SK-N-SH (cell line): ENCODE results near the gene ECPAS. TPM values are rescaled to one million over a fixed set of nuclear protein-coding genes. Genes with fewer than 3 reads are reported as not detected.

Experiments used
- CTCF ChIA-PET: fragments of 300-600, 350-600 bp; formaldehyde crosslinking; extraction: SDS; loops from one replicate; lab custom pipeline; 2021; lab: Yijun Ruan, JAX
- POLR2A ChIA-PET: fragments of 350-600 bp; sonication (Branson Sonifier 250); formaldehyde crosslinking; extraction: SDS; loops from one replicate; lab custom pipeline; 2020; ENCODE audit warnings: antibody characterized with exemption, inconsistent platforms; lab: Yijun Ruan, JAX
- DNase-seq: peaks from one replicate; pipeline ENCODE4 v3.0.0; 2012
- H2AFZ ChIP-seq: fragments of 200-600 bp; sonication (generic); 2 replicates; pipeline ENCODE4 v1.8.1; 2016; ENCODE audit warnings: antibody characterized with exemption, mild to moderate bottlenecking, low read depth
- H3F3A ChIP-seq: fragments of 200-600 bp; sonication (generic); replicated peaks from 2 replicates; pipeline ENCODE3; 2016; ENCODE audit warnings: antibody characterized with exemption, mild to moderate bottlenecking; ENCODE audit not compliant: insufficient read depth
- H3K27ac ChIP-seq, 2 experiments: fragments of 200-500 bp in 1 of 2; fragments of 200-600 bp in 1 of 2; sonication (Bioruptor generic) in 1 of 2; sonication (generic), shearing (Covaris generic) in 1 of 2; 2 replicates each; pipeline versions ENCODE4 v1.5.1 to v1.6.1; 2014 to 2016; ENCODE audit warnings: low read depth in 2 of 2, inconsistent platforms in 1 of 2, low read length in 1 of 2, mild to moderate bottlenecking in 1 of 2, mixed read lengths in 1 of 2
- H3K27me3 ChIP-seq: fragments of 200-600 bp; sonication (generic), shearing (Covaris generic); 2 replicates; pipeline ENCODE4 v1.6.1; 2016; ENCODE audit warnings: mixed run types; ENCODE audit not compliant: insufficient read depth
- H3K36me3 ChIP-seq, 2 experiments: fragments of 200-500 bp in 1 of 2; fragments of 200-600 bp in 1 of 2; sonication (Bioruptor generic) in 1 of 2; sonication (generic) in 1 of 2; replicated peaks in 1 of 2; 2 replicates each; pipeline versions ENCODE3 to v1.5.1; 2014 to 2016; ENCODE audit warnings: low read length in 1 of 2, mild to moderate bottlenecking in 1 of 2; ENCODE audit not compliant: insufficient read depth in 2 of 2, control insufficient read depth in 1 of 2
- H3K4me1 ChIP-seq, 2 experiments: fragments of 200-500 bp in 1 of 2; fragments of 200-600 bp in 1 of 2; sonication (Bioruptor generic) in 1 of 2; sonication (generic), shearing (Covaris generic) in 1 of 2; 2 replicates each; pipeline versions ENCODE4 v1.5.1 to v1.6.1; 2014 to 2016; ENCODE audit warnings: low read depth in 1 of 2, low read length in 1 of 2, mixed run types in 1 of 2; ENCODE audit not compliant: insufficient read depth in 2 of 2, control insufficient read depth in 1 of 2
- H3K4me2 ChIP-seq: fragments of 200-600 bp; sonication (generic), shearing (Covaris generic); 2 replicates; pipeline ENCODE4 v1.6.1; 2017; ENCODE audit warnings: mixed run types
- H3K4me3 ChIP-seq, 2 experiments: fragments of 200-500 bp in 1 of 2; fragments of 200-600 bp in 1 of 2; sonication (Bioruptor generic) in 1 of 2; sonication (generic), shearing (Covaris generic) in 1 of 2; 2 replicates each; pipeline versions ENCODE4 v1.5.1 to v1.8.1; 2014 to 2016; ENCODE audit warnings: low read depth in 2 of 2, inconsistent platforms in 1 of 2, low read length in 1 of 2, mild to moderate bottlenecking in 1 of 2, mixed read lengths in 1 of 2, moderate library complexity in 1 of 2
- H3K79me2 ChIP-seq: fragments of 200-600 bp; sonication (generic); 2 replicates; pipeline ENCODE4 v1.8.1; 2017; ENCODE audit warnings: mild to moderate bottlenecking; ENCODE audit not compliant: insufficient read depth
- H3K9ac ChIP-seq: fragments of 200-600 bp; sonication (generic); 2 replicates; pipeline ENCODE4 v1.6.1; 2017; ENCODE audit warnings: mixed run types
- H3K9me2 ChIP-seq: fragments of 200-600 bp; sonication (generic); 2 replicates; pipeline ENCODE4 v1.6.1; 2017; ENCODE audit warnings: mixed run types
- H3K9me3 ChIP-seq: fragments of 200-600 bp; sonication (generic); 2 replicates; pipeline ENCODE4 v1.6.1; 2017; ENCODE audit warnings: mixed run types, mild to moderate bottlenecking, moderate library complexity
- H4K20me1 ChIP-seq: fragments of 200-600 bp; sonication (generic); 2 replicates; pipeline ENCODE4 v1.6.1; 2017; ENCODE audit warnings: mild to moderate bottlenecking, mixed run types; ENCODE audit not compliant: insufficient read depth
- CTCF ChIP-seq: fragments of 200-600 bp; sonication (generic); IDR thresholded peaks from 2 replicates; pipeline ENCODE4 v1.6.1; 2017; ENCODE audit warnings: antibody characterized with exemption, mild to moderate bottlenecking, moderate library complexity
- GATA2 ChIP-seq: sonication (generic); formaldehyde crosslinking; IDR thresholded peaks from 2 replicates; pipeline ENCODE4 v1.5.0; 2020; ENCODE audit warnings: mild to moderate bottlenecking, missing genetic modification reagents
- IRF3 ChIP-seq: fragments of 150-350 bp; IDR thresholded peaks from 2 replicates; pipeline ENCODE4 v1.6.1; 2016; ENCODE audit warnings: mild to moderate bottlenecking, low read depth, low read length
- NFIC ChIP-seq: IDR thresholded peaks from 2 replicates; pipeline ENCODE4 v1.4.0; 2012; ENCODE audit warnings: borderline replicate concordance
- PBX3 ChIP-seq: IDR thresholded peaks from 2 replicates; pipeline ENCODE4; 2012
- POLR2AphosphoS5 ChIP-seq: IDR thresholded peaks from 2 replicates; pipeline ENCODE4 v1.6.1; 2012; ENCODE audit warnings: low read depth, low read length
- WGBS: methylation state at CpG from one replicate; pipeline ENCODE4 v1.1.6; 2017; ENCODE audit warnings: low lambda C conversion rate; 5-methylcytosine and 5-hydroxymethylcytosine counted together
- polyA plus RNA-seq, 3 experiments: library from polyadenylated mRNA; depleted of rRNA; stranded (reverse); fragments of >200 nt; gene quantifications; 2 replicates each; pipeline ENCODE4 v1.2.3, GENCODE V29; 2012
- TF ChIP-seq, protein P1 (sequence below): fragments of 150-350 bp; IDR thresholded peaks from 2 replicates; pipeline ENCODE4 v1.6.1; 2017; ENCODE audit warnings: antibody characterized with exemption, low read length, low read depth, borderline replicate concordance
- TF ChIP-seq, protein P2 (sequence below): IDR thresholded peaks from 2 replicates; pipeline ENCODE4 v1.6.1; 2012; ENCODE audit warnings: mild to moderate bottlenecking, low read depth, low read length, moderate library complexity

The ECPAS gene
- polyA plus RNA-seq, 1 of the 3 experiments (the other 2 are of a cell fraction) = 17.9 TPM

DNA sequence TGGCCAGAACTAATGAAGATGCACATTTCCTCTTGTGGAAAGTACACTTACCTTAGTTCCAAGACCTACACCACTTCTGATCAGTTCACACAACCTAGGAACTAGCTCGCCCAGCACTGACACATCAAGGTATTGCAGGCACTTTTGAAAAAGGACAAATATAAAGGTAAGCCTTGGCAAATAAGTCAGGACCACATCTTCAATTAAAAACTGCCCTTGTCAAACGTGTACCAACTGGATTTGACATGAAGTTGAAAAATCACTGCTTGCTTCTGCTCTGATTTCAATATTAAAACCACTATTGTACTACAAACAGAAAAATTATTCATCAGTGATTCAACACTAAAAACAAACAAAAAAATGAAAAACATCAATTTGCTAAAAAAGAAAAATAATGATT, 109.1 kb downstream of the ECPAS start:
- TF ChIP-seq IRF3 = no peak
- no peak for TF ChIP-seq GATA2 (CRISPR knock-in tag)
- TF ChIP-seq NFIC = no peak
- no peak for TF ChIP-seq PBX3
- TF ChIP-seq, protein P1, sequence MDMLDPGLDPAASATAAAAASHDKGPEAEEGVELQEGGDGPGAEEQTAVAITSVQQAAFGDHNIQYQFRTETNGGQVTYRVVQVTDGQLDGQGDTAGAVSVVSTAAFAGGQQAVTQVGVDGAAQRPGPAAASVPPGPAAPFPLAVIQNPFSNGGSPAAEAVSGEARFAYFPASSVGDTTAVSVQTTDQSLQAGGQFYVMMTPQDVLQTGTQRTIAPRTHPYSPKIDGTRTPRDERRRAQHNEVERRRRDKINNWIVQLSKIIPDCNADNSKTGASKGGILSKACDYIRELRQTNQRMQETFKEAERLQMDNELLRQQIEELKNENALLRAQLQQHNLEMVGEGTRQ = no peak
- TF ChIP-seq CTCF = no peak
- TF ChIP-seq, protein P2, sequence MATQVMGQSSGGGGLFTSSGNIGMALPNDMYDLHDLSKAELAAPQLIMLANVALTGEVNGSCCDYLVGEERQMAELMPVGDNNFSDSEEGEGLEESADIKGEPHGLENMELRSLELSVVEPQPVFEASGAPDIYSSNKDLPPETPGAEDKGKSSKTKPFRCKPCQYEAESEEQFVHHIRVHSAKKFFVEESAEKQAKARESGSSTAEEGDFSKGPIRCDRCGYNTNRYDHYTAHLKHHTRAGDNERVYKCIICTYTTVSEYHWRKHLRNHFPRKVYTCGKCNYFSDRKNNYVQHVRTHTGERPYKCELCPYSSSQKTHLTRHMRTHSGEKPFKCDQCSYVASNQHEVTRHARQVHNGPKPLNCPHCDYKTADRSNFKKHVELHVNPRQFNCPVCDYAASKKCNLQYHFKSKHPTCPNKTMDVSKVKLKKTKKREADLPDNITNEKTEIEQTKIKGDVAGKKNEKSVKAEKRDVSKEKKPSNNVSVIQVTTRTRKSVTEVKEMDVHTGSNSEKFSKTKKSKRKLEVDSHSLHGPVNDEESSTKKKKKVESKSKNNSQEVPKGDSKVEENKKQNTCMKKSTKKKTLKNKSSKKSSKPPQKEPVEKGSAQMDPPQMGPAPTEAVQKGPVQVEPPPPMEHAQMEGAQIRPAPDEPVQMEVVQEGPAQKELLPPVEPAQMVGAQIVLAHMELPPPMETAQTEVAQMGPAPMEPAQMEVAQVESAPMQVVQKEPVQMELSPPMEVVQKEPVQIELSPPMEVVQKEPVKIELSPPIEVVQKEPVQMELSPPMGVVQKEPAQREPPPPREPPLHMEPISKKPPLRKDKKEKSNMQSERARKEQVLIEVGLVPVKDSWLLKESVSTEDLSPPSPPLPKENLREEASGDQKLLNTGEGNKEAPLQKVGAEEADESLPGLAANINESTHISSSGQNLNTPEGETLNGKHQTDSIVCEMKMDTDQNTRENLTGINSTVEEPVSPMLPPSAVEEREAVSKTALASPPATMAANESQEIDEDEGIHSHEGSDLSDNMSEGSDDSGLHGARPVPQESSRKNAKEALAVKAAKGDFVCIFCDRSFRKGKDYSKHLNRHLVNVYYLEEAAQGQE = no peak
- no peak for TF ChIP-seq POLR2AphosphoS5
- Histone ChIP-seq H3K9me2 (no peaks in the 10 kb centered on the region), H3K9me3 (no peaks in the 10 kb centered on the region), H3K9ac (no peak overlapping the region), H4K20me1 (no peaks in the 10 kb centered on the region), H3K4me2 (no peak overlapping the region), H3K4me1 (no peaks in the 10 kb centered on the region), H2AFZ (no peak overlapping the region), H3K27me3 (no peaks in the 10 kb centered on the region), H3K4me3 (no peak overlapping the region), H3K36me3 (peaks cover 57 to 82% of the 10 kb centered on the region in 2 experiments), H3F3A (no peaks in the 10 kb centered on the region), H3K79me2 (no peaks in the 10 kb centered on the region), H3K27ac (no peak overlapping the region)
- DNase-seq = no peak
- 88% methylated on average over 2 of the region's 2 CpGs for WGBS
- ChIA-PET CTCF (interaction anchor here (1.1 kb wide), 1 partner anchor 8 kb away, joined by 4 read pairs; no protein-coding TSS in a partner anchor), POLR2A (no interaction called here)
